HEK293T (cell line): ENCODE data around the gene TXN2.

Experiments
- ARNT ChIP-seq: fragments of 450-650 bp; IDR thresholded peaks from 2 replicates; pipeline ENCODE4 v1.6.1; 2017; ENCODE audit warnings: mild to moderate bottlenecking
- BHLHE40 ChIP-seq: fragments of 450-650 bp; IDR thresholded peaks from 2 replicates; pipeline ENCODE4 v1.6.1; 2016; ENCODE audit warnings: mild to moderate bottlenecking, moderate library complexity, borderline replicate concordance
- ELF4 ChIP-seq: fragments of 450-650 bp; IDR thresholded peaks from 2 replicates; pipeline ENCODE4 v1.6.1; 2017; ENCODE audit warnings: antibody characterized with exemption
- FOXA1 ChIP-seq: fragments of 450-650 bp; IDR thresholded peaks from 2 replicates; pipeline ENCODE4 v1.6.1; 2016; ENCODE audit warnings: mild to moderate bottlenecking
- FOXK2 ChIP-seq: fragments of 450-650 bp; IDR thresholded peaks from 2 replicates; pipeline ENCODE4 v1.6.1; 2016; ENCODE audit warnings: mild to moderate bottlenecking
- FOXM1 ChIP-seq: fragments of 450-650 bp; IDR thresholded peaks from 2 replicates; pipeline ENCODE4 v1.6.1; 2017; ENCODE audit warnings: mild to moderate bottlenecking, borderline replicate concordance
- HDGF ChIP-seq: fragments of 450-650 bp; IDR thresholded peaks from 2 replicates; pipeline ENCODE4 v1.6.1; 2017; ENCODE audit warnings: antibody characterized with exemption, borderline replicate concordance
- LEF1 ChIP-seq: fragments of 450-650 bp; IDR thresholded peaks from 2 replicates; pipeline ENCODE4 v1.6.1; 2017; ENCODE audit warnings: mild to moderate bottlenecking, borderline replicate concordance
- NFRKB ChIP-seq: fragments of 450-650 bp; IDR thresholded peaks from 2 replicates; pipeline ENCODE4 v1.6.1; 2016; ENCODE audit warnings: mild to moderate bottlenecking, moderate library complexity
- SP1 ChIP-seq: fragments of 450-650 bp; IDR thresholded peaks from 2 replicates; pipeline ENCODE4 v1.6.1; 2017
- SUZ12 ChIP-seq: fragments of 450-650 bp; IDR thresholded peaks from 2 replicates; pipeline ENCODE4 v1.6.1; 2016; ENCODE audit warnings: mild to moderate bottlenecking
- TARDBP ChIP-seq: fragments of 450-650 bp; IDR thresholded peaks from 2 replicates; pipeline ENCODE4 v1.6.1; 2016
- TF ChIP-seq, protein P1 (sequence below): fragments of 450-650 bp; IDR thresholded peaks from 2 replicates; pipeline ENCODE4 v1.6.1; 2016

DNA sequence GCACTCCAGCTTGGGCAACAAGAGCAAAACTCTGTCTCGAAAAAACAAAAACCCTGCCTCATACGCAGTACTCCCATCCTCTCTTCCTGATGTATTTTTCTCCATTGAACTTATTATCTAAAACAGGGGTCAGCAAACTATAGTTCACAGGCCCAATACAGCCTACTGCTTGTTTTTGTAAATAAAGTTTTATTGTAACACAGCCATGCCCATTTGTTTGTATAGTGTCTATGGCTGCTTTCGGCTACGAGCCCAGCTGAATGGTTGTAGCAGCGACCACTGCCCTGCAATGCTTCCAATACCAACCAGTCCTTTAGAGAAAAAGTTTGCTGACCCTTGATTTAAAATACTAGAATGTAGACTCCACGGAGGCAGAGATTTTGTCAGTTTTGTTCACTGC lies 6.1 kb downstream of the TXN2 start:
- no peak for TF ChIP-seq HDGF
- TF ChIP-seq FOXA1, result no peak
- no peak for TF ChIP-seq FOXM1
- no peak for TF ChIP-seq FOXK2
- TF ChIP-seq ELF4, result no peak
- no peak for TF ChIP-seq SP1
- TF ChIP-seq TARDBP, result no peak
- no peak for TF ChIP-seq SUZ12
- TF ChIP-seq LEF1, result no peak
- TF ChIP-seq ARNT, result no peak
- no peak for TF ChIP-seq NFRKB
- no peak for TF ChIP-seq BHLHE40
- TF ChIP-seq, protein P1, sequence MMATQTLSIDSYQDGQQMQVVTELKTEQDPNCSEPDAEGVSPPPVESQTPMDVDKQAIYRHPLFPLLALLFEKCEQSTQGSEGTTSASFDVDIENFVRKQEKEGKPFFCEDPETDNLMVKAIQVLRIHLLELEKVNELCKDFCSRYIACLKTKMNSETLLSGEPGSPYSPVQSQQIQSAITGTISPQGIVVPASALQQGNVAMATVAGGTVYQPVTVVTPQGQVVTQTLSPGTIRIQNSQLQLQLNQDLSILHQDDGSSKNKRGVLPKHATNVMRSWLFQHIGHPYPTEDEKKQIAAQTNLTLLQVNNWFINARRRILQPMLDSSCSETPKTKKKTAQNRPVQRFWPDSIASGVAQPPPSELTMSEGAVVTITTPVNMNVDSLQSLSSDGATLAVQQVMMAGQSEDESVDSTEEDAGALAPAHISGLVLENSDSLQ, result no peak
